A549 treated with ZK216348 at 1 μM for 4 hours (cell line): ENCODE measurements around the gene LRRTM3. TPM values are rescaled to one million over a fixed set of nuclear protein-coding genes. Genes with fewer than 3 reads are reported as not detected.

ENCODE experiments used
- total RNA-seq: library from RNA; stranded (reverse); fragments of 200-300 nt; extraction: Qiagen RNA extraction; gene quantifications from 5 replicates; pipeline ENCODE4 v1.2.3, GENCODE V29; 2022; ENCODE audit warnings: low read depth

Gene LRRTM3
- not detected in 5 replicates for total RNA-seq

GRCh38 chr10:66925896-66926715, at the start of gene LRRTM3:
Gene LRRTM3 (plus strand): TSS chr10:66926036.

